GM23338 (cell line): ENCODE results near the gene ATP9B. TPM values are rescaled to one million over a fixed set of nuclear protein-coding genes. Genes with fewer than 3 reads are reported as not detected.

Experiments used
- ATAC-seq: fragments of 200-7000 bp; cut with Tn5 transposase; 3 replicates; pipeline ENCODE4 v1.9.1; 2020
- DNase-seq: peaks from one replicate; pipeline ENCODE4 v3.0.0-alpha.2; 2015; ENCODE audit warnings: low spot score
- H2AFZ ChIP-seq: fragments of 200-600 bp; sonication (generic); 2 replicates; pipeline ENCODE4 v1.8.0; 2016; ENCODE audit warnings: antibody characterized with exemption, mild to moderate bottlenecking, moderate library complexity
- H3F3A ChIP-seq: fragments of 200-600 bp; sonication (generic); replicated peaks from 2 replicates; pipeline ENCODE4 v1.8.0; 2017; ENCODE audit warnings: antibody characterized with exemption, mixed run types, low read depth
- H3K27ac ChIP-seq: fragments of 200-600 bp; sonication (generic); 2 replicates; pipeline ENCODE4 v1.6.1; 2016; ENCODE audit warnings: low read depth
- H3K27me3 ChIP-seq: fragments of 200-600 bp; sonication (generic); 2 replicates; pipeline ENCODE4 v1.8.0; 2016; ENCODE audit warnings: mild to moderate bottlenecking, mixed run types, moderate library complexity; ENCODE audit not compliant: insufficient read depth
- H3K36me3 ChIP-seq: fragments of 200-600 bp; sonication (generic); 2 replicates; pipeline ENCODE4 v1.8.0; 2016; ENCODE audit warnings: mild to moderate bottlenecking; ENCODE audit not compliant: insufficient read depth
- H3K4me1 ChIP-seq: fragments of 200-600 bp; sonication (generic); 2 replicates; pipeline ENCODE4 v1.8.0; 2016; ENCODE audit warnings: mild to moderate bottlenecking, moderate library complexity; ENCODE audit not compliant: insufficient read depth
- H3K4me2 ChIP-seq: fragments of 200-600 bp; sonication (generic); 2 replicates; pipeline ENCODE4 v1.7.1; 2017; ENCODE audit warnings: mixed run types
- H3K4me3 ChIP-seq: fragments of 200-600 bp; sonication (generic); 2 replicates; pipeline ENCODE4 v1.6.1; 2016; ENCODE audit warnings: mixed run types
- H3K79me2 ChIP-seq: fragments of 200-600 bp; sonication (generic); replicated peaks from 2 replicates; pipeline ENCODE4 v1.8.0; 2017; ENCODE audit warnings: mild to moderate bottlenecking; ENCODE audit not compliant: insufficient read depth
- H3K9me2 ChIP-seq: fragments of 200-600 bp; sonication (generic); 2 replicates; pipeline ENCODE4 v1.8.0; 2017; ENCODE audit not compliant: insufficient read depth
- H4K20me1 ChIP-seq: fragments of 200-600 bp; sonication (generic); replicated peaks from 2 replicates; pipeline ENCODE4 v1.8.0; 2017; ENCODE audit warnings: mild to moderate bottlenecking; ENCODE audit not compliant: insufficient read depth
- H3K27ac Mint-ChIP-seq: 2 replicates; pipeline ENCODE4 v1.8.0; 2020; ENCODE audit warnings: inconsistent platforms, mild to moderate bottlenecking, moderate library complexity, mixed read lengths
- H3K27me3 Mint-ChIP-seq: 3 replicates; pipeline ENCODE4 v1.8.0; 2022; ENCODE audit warnings: low read depth, mild to moderate bottlenecking, moderate library complexity, mixed read lengths, inconsistent platforms; ENCODE audit not compliant: insufficient read depth, poor library complexity
- H3K36me3 Mint-ChIP-seq: 3 replicates; pipeline ENCODE4 v1.8.0; 2021; ENCODE audit warnings: low read depth, mild to moderate bottlenecking, inconsistent platforms, moderate library complexity, mixed read lengths
- H3K4me1 Mint-ChIP-seq: 3 replicates; pipeline ENCODE4 v1.8.0; 2020; ENCODE audit warnings: mild to moderate bottlenecking, inconsistent platforms, mixed read lengths
- H3K4me3 Mint-ChIP-seq: 3 replicates; pipeline ENCODE4 v1.8.0; 2021; ENCODE audit warnings: moderate library complexity, mild to moderate bottlenecking, inconsistent platforms, mixed read lengths
- H3K9me3 Mint-ChIP-seq: 3 replicates; pipeline ENCODE4 v1.8.0; 2020; ENCODE audit warnings: moderate library complexity, mild to moderate bottlenecking, inconsistent platforms, mixed read lengths
- CREB1 ChIP-seq: fragments of 250-450 bp; sonication (Bioruptor Pico); IDR thresholded peaks from 2 replicates; pipeline ENCODE4 v1.5.0; 2020; ENCODE audit warnings: low read depth, mild to moderate bottlenecking, moderate library complexity
- CTCF ChIP-seq, 2 experiments: fragments of 200-600 bp in 1 of 2; sonication (generic) in 1 of 2; conservative IDR thresholded peaks; 2 replicates each; pipeline versions ENCODE4 v1.5.1 to v1.6.1; 2016 to 2017; ENCODE audit warnings: antibody characterized with exemption in 2 of 2, low read depth in 2 of 2, mild to moderate bottlenecking in 2 of 2, moderate library complexity in 1 of 2
- EZH2 ChIP-seq: fragments of 200-600 bp; sonication (generic); IDR thresholded peaks from one replicate; pipeline ENCODE4 v1.8.0; 2017; ENCODE audit warnings: antibody characterized with exemption, mild to moderate bottlenecking, low read depth; ENCODE audit not compliant: unreplicated experiment
- EZH2phosphoT487 ChIP-seq: fragments of 200-600 bp; sonication (generic); IDR thresholded peaks from one replicate; pipeline ENCODE4 v1.8.1; 2018; ENCODE audit warnings: antibody characterized with exemption; ENCODE audit not compliant: unreplicated experiment
- JUNB ChIP-seq: IDR thresholded peaks from one replicate; pipeline ENCODE4 v1.6.1; 2016; ENCODE audit warnings: antibody characterized with exemption; ENCODE audit not compliant: unreplicated experiment
- NANOG ChIP-seq: IDR thresholded peaks from 2 replicates; pipeline ENCODE4 v1.6.1; 2016; ENCODE audit warnings: antibody characterized with exemption, borderline replicate concordance
- POLR2AphosphoS5 ChIP-seq: IDR thresholded peaks from 2 replicates; pipeline ENCODE4 v1.6.1; 2016; ENCODE audit warnings: antibody characterized with exemption, low read depth
- STAT1 ChIP-seq: IDR thresholded peaks from one replicate; pipeline ENCODE4 v1.6.1; 2016; ENCODE audit warnings: antibody characterized with exemption; ENCODE audit not compliant: unreplicated experiment
- ZNF114 ChIP-seq: fragments of 250-450 bp; sonication (Bioruptor Pico); IDR thresholded peaks from 2 replicates; pipeline ENCODE4 v1.5.0; 2020; ENCODE audit warnings: mild to moderate bottlenecking, moderate library complexity
- ZNF331 ChIP-seq: fragments of 250-450 bp; sonication (Bioruptor Pico); IDR thresholded peaks from 2 replicates; pipeline ENCODE4 v1.5.0; 2020; ENCODE audit warnings: low read depth, mild to moderate bottlenecking, moderate library complexity
- polyA plus RNA-seq: library from polyadenylated mRNA; unstranded; fragments of >200 nt; fragmentation: Nextera tagmentation; extraction: Ambion mirVana; gene quantifications from 2 replicates; pipeline ENCODE4 v1.2.1, GENCODE V29; 2016
- total RNA-seq: library from RNA; depleted of rRNA; stranded (reverse); fragments of >200 nt; shearing (Covaris generic); gene quantifications from 2 replicates; pipeline ENCODE4 v1.2.3, GENCODE V29; 2014
- TF ChIP-seq, protein P1 (sequence below): IDR thresholded peaks from one replicate; pipeline ENCODE4 v1.6.1; 2018; ENCODE audit warnings: antibody characterized with exemption; ENCODE audit not compliant: unreplicated experiment
- TF ChIP-seq, protein P2 (sequence below): fragments of 250-450 bp; sonication (Bioruptor Pico); IDR thresholded peaks from 2 replicates; pipeline ENCODE4 v1.5.0; 2020; ENCODE audit warnings: mild to moderate bottlenecking, moderate library complexity
- TF ChIP-seq, protein P3 (sequence below): IDR thresholded peaks from 2 replicates; pipeline ENCODE4 v1.6.1; 2016; ENCODE audit warnings: antibody characterized with exemption

The ATP9B gene
- total and polyA plus RNA-seq, 2 experiments from 2014 or later, result 14.2 to 25.6 TPM

- Histone ChIP-seq H3K27me3 (no peaks in the 10 kb centered on the region), H3K4me1 (no peaks in the 10 kb centered on the region), H3K79me2 (peaks cover 98% of the 10 kb centered on the region), H2AFZ (no peak overlapping the region), H3F3A (no peaks in the 10 kb centered on the region), H4K20me1 (peaks cover 9% of the 10 kb centered on the region), H3K36me3 (no peaks in the 10 kb centered on the region), H3K27ac (no peak overlapping the region), H3K4me2 (no peak overlapping the region), H3K9me2 (no peaks in the 10 kb centered on the region), H3K4me3 (no peak overlapping the region)
- Mint-ChIP-seq H3K4me3 (no peak overlapping the region), H3K9me3 (peaks cover 36% of the 10 kb centered on the region), H3K27ac (no peak overlapping the region), H3K4me1 (peaks cover 12% of the 10 kb centered on the region), H3K36me3 (peaks cover 67% of the 10 kb centered on the region), H3K27me3 (peaks cover 2% of the 10 kb centered on the region)
- TF ChIP-seq ZNF331 (CRISPR knock-in tag), result no peak
- no peak for TF ChIP-seq ZNF114 (CRISPR knock-in tag)
- TF ChIP-seq, protein P1, sequence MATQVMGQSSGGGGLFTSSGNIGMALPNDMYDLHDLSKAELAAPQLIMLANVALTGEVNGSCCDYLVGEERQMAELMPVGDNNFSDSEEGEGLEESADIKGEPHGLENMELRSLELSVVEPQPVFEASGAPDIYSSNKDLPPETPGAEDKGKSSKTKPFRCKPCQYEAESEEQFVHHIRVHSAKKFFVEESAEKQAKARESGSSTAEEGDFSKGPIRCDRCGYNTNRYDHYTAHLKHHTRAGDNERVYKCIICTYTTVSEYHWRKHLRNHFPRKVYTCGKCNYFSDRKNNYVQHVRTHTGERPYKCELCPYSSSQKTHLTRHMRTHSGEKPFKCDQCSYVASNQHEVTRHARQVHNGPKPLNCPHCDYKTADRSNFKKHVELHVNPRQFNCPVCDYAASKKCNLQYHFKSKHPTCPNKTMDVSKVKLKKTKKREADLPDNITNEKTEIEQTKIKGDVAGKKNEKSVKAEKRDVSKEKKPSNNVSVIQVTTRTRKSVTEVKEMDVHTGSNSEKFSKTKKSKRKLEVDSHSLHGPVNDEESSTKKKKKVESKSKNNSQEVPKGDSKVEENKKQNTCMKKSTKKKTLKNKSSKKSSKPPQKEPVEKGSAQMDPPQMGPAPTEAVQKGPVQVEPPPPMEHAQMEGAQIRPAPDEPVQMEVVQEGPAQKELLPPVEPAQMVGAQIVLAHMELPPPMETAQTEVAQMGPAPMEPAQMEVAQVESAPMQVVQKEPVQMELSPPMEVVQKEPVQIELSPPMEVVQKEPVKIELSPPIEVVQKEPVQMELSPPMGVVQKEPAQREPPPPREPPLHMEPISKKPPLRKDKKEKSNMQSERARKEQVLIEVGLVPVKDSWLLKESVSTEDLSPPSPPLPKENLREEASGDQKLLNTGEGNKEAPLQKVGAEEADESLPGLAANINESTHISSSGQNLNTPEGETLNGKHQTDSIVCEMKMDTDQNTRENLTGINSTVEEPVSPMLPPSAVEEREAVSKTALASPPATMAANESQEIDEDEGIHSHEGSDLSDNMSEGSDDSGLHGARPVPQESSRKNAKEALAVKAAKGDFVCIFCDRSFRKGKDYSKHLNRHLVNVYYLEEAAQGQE, result no peak
- TF ChIP-seq POLR2AphosphoS5, result no peak
- no peak for TF ChIP-seq STAT1
- no peak for TF ChIP-seq EZH2phosphoT487
- TF ChIP-seq NANOG, result no peak
- TF ChIP-seq, protein P2, sequence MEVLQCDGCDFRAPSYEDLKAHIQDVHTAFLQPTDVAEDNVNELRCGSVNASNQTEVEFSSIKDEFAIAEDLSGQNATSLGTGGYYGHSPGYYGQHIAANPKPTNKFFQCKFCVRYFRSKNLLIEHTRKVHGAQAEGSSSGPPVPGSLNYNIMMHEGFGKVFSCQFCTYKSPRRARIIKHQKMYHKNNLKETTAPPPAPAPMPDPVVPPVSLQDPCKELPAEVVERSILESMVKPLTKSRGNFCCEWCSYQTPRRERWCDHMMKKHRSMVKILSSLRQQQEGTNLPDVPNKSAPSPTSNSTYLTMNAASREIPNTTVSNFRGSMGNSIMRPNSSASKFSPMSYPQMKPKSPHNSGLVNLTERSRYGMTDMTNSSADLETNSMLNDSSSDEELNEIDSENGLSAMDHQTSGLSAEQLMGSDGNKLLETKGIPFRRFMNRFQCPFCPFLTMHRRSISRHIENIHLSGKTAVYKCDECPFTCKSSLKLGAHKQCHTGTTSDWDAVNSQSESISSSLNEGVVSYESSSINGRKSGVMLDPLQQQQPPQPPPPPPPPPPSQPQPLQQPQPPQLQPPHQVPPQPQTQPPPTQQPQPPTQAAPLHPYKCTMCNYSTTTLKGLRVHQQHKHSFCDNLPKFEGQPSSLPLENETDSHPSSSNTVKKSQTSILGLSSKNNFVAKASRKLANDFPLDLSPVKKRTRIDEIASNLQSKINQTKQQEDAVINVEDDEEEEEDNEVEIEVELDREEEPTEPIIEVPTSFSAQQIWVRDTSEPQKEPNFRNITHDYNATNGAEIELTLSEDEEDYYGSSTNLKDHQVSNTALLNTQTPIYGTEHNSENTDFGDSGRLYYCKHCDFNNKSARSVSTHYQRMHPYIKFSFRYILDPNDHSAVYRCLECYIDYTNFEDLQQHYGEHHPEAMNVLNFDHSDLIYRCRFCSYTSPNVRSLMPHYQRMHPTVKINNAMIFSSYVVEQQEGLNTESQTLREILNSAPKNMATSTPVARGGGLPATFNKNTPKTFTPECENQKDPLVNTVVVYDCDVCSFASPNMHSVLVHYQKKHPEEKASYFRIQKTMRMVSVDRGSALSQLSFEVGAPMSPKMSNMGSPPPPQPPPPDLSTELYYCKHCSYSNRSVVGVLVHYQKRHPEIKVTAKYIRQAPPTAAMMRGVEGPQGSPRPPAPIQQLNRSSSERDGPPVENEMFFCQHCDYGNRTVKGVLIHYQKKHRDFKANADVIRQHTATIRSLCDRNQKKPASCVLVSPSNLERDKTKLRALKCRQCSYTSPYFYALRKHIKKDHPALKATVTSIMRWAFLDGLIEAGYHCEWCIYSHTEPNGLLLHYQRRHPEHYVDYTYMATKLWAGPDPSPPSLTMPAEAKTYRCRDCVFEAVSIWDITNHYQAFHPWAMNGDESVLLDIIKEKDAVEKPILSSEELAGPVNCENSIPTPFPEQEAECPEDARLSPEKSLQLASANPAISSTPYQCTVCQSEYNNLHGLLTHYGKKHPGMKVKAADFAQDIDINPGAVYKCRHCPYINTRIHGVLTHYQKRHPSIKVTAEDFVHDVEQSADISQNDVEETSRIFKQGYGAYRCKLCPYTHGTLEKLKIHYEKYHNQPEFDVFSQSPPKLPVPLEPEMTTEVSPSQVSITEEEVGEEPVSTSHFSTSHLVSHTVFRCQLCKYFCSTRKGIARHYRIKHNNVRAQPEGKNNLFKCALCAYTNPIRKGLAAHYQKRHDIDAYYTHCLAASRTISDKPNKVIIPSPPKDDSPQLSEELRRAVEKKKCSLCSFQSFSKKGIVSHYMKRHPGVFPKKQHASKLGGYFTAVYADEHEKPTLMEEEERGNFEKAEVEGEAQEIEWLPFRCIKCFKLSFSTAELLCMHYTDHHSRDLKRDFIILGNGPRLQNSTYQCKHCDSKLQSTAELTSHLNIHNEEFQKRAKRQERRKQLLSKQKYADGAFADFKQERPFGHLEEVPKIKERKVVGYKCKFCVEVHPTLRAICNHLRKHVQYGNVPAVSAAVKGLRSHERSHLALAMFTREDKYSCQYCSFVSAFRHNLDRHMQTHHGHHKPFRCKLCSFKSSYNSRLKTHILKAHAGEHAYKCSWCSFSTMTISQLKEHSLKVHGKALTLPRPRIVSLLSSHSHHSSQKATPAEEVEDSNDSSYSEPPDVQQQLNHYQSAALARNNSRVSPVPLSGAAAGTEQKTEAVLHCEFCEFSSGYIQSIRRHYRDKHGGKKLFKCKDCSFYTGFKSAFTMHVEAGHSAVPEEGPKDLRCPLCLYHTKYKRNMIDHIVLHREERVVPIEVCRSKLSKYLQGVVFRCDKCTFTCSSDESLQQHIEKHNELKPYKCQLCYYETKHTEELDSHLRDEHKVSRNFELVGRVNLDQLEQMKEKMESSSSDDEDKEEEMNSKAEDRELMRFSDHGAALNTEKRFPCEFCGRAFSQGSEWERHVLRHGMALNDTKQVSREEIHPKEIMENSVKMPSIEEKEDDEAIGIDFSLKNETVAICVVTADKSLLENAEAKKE (CRISPR knock-in tag), result no peak
- TF ChIP-seq CREB1 (CRISPR knock-in tag), result no peak
- no peak for TF ChIP-seq JUNB
- no peak for TF ChIP-seq CTCF (conservative IDR thresholded peaks at IDR 0.05; ENCODE audit: low read depth in 2 of 2)
- no peak for TF ChIP-seq EZH2
- TF ChIP-seq, protein P3, sequence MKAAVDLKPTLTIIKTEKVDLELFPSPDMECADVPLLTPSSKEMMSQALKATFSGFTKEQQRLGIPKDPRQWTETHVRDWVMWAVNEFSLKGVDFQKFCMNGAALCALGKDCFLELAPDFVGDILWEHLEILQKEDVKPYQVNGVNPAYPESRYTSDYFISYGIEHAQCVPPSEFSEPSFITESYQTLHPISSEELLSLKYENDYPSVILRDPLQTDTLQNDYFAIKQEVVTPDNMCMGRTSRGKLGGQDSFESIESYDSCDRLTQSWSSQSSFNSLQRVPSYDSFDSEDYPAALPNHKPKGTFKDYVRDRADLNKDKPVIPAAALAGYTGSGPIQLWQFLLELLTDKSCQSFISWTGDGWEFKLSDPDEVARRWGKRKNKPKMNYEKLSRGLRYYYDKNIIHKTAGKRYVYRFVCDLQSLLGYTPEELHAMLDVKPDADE, result no peak
- peak; percentile 39 for DNase-seq
- peak; percentile 87 for ATAC-seq
Measured at GRCh38 chr18:79077181-79077580, 8.0 kb downstream of the ATP9B start.
